GM12864 (cell line): Measurements from ENCODE around the gene BANF2.

Experiments
- DNase-seq: peaks from one replicate; pipeline ENCODE4 v3.0.0-alpha.2; 2011; ENCODE audit warnings: low read depth
- H3K4me3 ChIP-seq: 2 replicates; pipeline ENCODE4 v1.5.1; 2011; ENCODE audit warnings: mild to moderate bottlenecking, low read depth, low read length, control low read depth
- CTCF ChIP-seq: IDR thresholded peaks from 2 replicates; pipeline ENCODE4 v1.5.1; 2011; ENCODE audit warnings: low read depth, mild to moderate bottlenecking, moderate library complexity, low read length, control low read depth, inconsistent platforms; ENCODE audit errors: missing control alignments

Gene BANF2

GRCh38 chr20:17690144-17690543 is 9.6 kb upstream of the BANF2 start:
- no peak overlapping the region for H3K4me3 ChIP-seq
- DNase-seq: no peak
- TF ChIP-seq CTCF: no peak

DNA sequence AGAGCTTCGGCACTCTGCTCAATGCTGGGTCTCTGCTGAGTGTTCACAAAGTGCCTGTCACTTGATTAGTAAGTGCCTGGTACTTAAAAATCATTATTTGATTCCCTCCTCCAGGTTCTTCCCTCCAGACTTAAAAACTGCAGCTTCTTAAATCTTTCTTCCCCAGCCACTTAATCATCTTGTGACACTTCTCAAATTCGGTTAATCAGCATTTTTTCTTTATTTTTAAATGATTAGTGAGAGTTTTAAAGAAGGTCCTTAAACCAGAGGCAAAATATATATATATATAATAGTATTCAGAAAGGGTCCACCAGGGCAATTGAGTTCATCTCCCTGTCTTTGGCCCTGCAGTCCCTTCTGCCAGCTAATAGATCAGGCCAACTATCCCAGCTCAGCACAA is 8.0 kb upstream of the BANF2 start:
- DNase-seq: no peak
- H3K4me3 ChIP-seq: no peak overlapping the region
- no peak for TF ChIP-seq CTCF

- H3K4me3 ChIP-seq: no peak overlapping the region
- TF ChIP-seq CTCF: no peak
- DNase-seq: no peak
Measured at GRCh38 chr20:17693444-17694001, 6.2 kb upstream of the BANF2 start.

DNA sequence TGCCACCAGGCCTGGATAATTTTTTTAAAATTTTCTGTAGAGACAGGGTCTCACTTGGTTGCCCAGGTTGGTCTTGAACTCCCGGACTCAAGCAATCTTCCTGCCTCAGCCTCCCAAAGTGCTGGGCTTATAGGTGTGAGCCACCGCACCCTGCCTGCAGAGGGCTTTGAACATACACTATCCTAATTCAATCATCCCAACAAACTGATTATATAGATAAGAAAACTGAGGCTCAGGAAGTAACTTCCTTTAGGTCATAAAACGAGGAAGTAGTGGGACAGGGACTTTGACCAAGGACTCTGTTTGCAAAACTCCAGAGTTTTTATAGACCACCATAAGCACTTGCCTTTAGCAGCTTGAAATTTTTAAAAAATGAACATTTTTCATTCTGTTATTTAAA is 5.0 kb upstream of the BANF2 start:
- DNase-seq: no peak
- TF ChIP-seq CTCF: no peak
- no peak overlapping the region for H3K4me3 ChIP-seq

- TF ChIP-seq CTCF: no peak
- no peak overlapping the region for H3K4me3 ChIP-seq
- no peak for DNase-seq
Measured at GRCh38 chr20:17696287-17696686, 3.5 kb upstream of the BANF2 start.

- no peak for DNase-seq
Measured at GRCh38 chr20:17697171-17697570, 2.6 kb upstream of the BANF2 start.

More at GRCh38 chr20:17697171-17697570, 2.6 kb upstream of the BANF2 start:
- no peak for TF ChIP-seq CTCF
- H3K4me3 ChIP-seq: no peak overlapping the region
